NCI-H2081 treated with DMSO at 0.1 percent for 48 hours (cell line): ENCODE results near the gene SLC17A9.

ENCODE experiments used
- DNase-seq: peaks from one replicate; lab custom pipeline; 2025; lab: John Stamatoyannopoulos, UW

SLC17A9 gene

GRCh38 chr20:63017826-63018411 is 65.4 kb downstream of the SLC17A9 start:
- no peak for DNase-seq
